Hepatocyte (in vitro differentiated cells): Measurements from ENCODE around the gene CATSPER3. TPM values are rescaled to one million over a fixed set of nuclear protein-coding genes. Genes with fewer than 3 reads are reported as not detected.
"Not testable (repeated sequence)": the region's sequence is repeated elsewhere in the genome, so short reads cannot be mapped to it uniquely, and the experiment has no call there.

Experiments used
- DNase-seq: peaks from one replicate; pipeline ENCODE4 v3.0.0-alpha.2; 2016; ENCODE audit warnings: low spot score
- H2AFZ ChIP-seq: fragments of 200-600 bp; sonication (generic); 2 replicates; pipeline ENCODE4 v1.6.0; 2016; ENCODE audit warnings: antibody characterized with exemption, mild to moderate bottlenecking
- H3K27ac ChIP-seq: fragments of 200-600 bp; sonication (generic); 2 replicates; pipeline ENCODE4 v1.5.1; 2016; ENCODE audit warnings: mild to moderate bottlenecking
- H3K27me3 ChIP-seq: fragments of 200-600 bp; sonication (generic); 2 replicates; pipeline ENCODE4 v1.6.1; 2016
- H3K36me3 ChIP-seq: fragments of 200-600 bp; sonication (generic); replicated peaks from 2 replicates; pipeline ENCODE4 v1.5.1; 2016; ENCODE audit warnings: low read depth; ENCODE audit not compliant: insufficient read depth
- H3K4me1 ChIP-seq: fragments of 200-600 bp; sonication (generic); 2 replicates; pipeline ENCODE4 v1.5.1; 2016; ENCODE audit warnings: mild to moderate bottlenecking, moderate library complexity; ENCODE audit not compliant: insufficient read depth
- H3K4me2 ChIP-seq: fragments of 200-600 bp; sonication (generic); 2 replicates; pipeline ENCODE4 v1.6.0; 2016
- H3K4me3 ChIP-seq: fragments of 200-600 bp; sonication (generic); 2 replicates; pipeline ENCODE4 v1.5.1; 2016; ENCODE audit warnings: mild to moderate bottlenecking
- H3K79me2 ChIP-seq: fragments of 200-600 bp; sonication (generic); 2 replicates; pipeline ENCODE4 v1.6.0; 2017; ENCODE audit warnings: mild to moderate bottlenecking
- H3K9me2 ChIP-seq: fragments of 200-600 bp; sonication (generic); replicated peaks from 2 replicates; pipeline ENCODE4 v1.6.0; 2017; ENCODE audit warnings: mild to moderate bottlenecking; ENCODE audit not compliant: insufficient read depth
- H3K9me3 ChIP-seq: fragments of 200-600 bp; sonication (generic); 2 replicates; pipeline ENCODE4 v1.5.1; 2016; ENCODE audit warnings: low read depth, mild to moderate bottlenecking
- H4K20me1 ChIP-seq: fragments of 200-600 bp; sonication (generic); 2 replicates; pipeline ENCODE4 v1.6.0; 2016; ENCODE audit warnings: mild to moderate bottlenecking; ENCODE audit not compliant: insufficient read depth, poor library complexity, severe bottlenecking
- EZH2 ChIP-seq: fragments of 200-600 bp; sonication (generic); IDR thresholded peaks from 2 replicates; pipeline ENCODE4 v1.6.1; 2016; ENCODE audit warnings: antibody characterized with exemption, mild to moderate bottlenecking, borderline replicate concordance
- EZH2phosphoT487 ChIP-seq: fragments of 200-600 bp; sonication (generic); IDR thresholded peaks from one replicate; pipeline ENCODE4 v1.6.1; 2018; ENCODE audit warnings: antibody characterized with exemption, mild to moderate bottlenecking, low read depth, moderate library complexity; ENCODE audit not compliant: unreplicated experiment, severe bottlenecking
- WGBS: methylation state at CpG from one replicate; pipeline ENCODE4 v1.1.6; 2016; ENCODE audit warnings: low lambda C conversion rate; ENCODE audit errors: missing lambda C conversion rate; 5-methylcytosine and 5-hydroxymethylcytosine counted together
- polyA plus RNA-seq: library from polyadenylated mRNA; unstranded; fragments of >200 nt; fragmentation: Nextera tagmentation; extraction: Ambion mirVana; gene quantifications from 2 replicates; pipeline ENCODE4 v1.2.1, GENCODE V29; 2016
- total RNA-seq: library from RNA; depleted of rRNA; stranded (reverse); fragments of >200 nt; gene quantifications from 2 replicates; pipeline ENCODE4 v1.2.3, GENCODE V29; 2014
- TF ChIP-seq, protein P1 (sequence below): fragments of 200-600 bp; sonication (generic); IDR thresholded peaks from 2 replicates; pipeline ENCODE4 v1.5.1; 2016; ENCODE audit warnings: antibody characterized with exemption, mild to moderate bottlenecking; ENCODE audit not compliant: poor library complexity

The CATSPER3 gene
- total and polyA plus RNA-seq, 2 experiments from 2014 or later, result 0.59 TPM; not detected in 1

DNA sequence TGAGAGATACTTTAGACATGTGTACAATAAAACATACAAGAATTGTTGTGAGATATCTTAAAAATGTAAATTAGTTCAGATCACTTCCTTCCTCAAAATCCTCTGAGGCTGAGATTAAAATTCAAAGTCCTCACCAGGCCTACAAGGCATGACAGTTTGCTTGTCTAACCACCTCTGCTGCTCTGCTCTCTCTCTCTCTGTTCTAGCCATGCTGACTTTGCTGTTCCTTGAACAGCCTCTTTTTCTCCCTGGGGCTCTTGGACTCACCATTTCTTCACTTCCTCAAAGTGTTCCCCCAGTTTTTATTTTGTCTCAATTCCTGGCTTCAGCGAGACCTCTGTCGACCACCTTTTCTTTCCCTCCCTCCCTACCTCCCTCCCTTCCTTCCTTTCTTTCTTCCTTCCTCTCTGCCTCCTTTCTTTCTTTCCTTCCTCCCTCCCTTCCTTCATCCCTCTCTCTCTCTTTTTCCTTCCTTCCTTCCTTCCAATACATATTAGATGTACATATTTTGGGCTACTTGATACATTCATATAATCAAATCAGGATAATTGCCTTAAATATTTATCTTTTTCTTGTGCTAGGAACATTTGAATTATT, 27.0 kb downstream of the CATSPER3 start:
- Histone ChIP-seq H3K4me3 (no peak overlapping the region), H3K9me3 (no peaks in the 10 kb centered on the region), H3K27ac (no peak overlapping the region), H3K36me3 (no peaks in the 10 kb centered on the region), H3K4me2 (no peak overlapping the region), H3K9me2 (no peaks in the 10 kb centered on the region), H3K4me1 (no peaks in the 10 kb centered on the region), H3K79me2 (no peaks in the 10 kb centered on the region), H3K27me3 (no peaks in the 10 kb centered on the region), H2AFZ (no peak overlapping the region), H4K20me1 (no peaks in the 10 kb centered on the region)
- WGBS, result 80% methylated on average over 2 of the region's 2 CpGs
- TF ChIP-seq EZH2phosphoT487, result no peak
- no peak for TF ChIP-seq EZH2
- no peak for DNase-seq

- H3K4me1 ChIP-seq, result no peaks in the 10 kb centered on the region
- TF ChIP-seq EZH2, result no peak
- TF ChIP-seq, protein P1, sequence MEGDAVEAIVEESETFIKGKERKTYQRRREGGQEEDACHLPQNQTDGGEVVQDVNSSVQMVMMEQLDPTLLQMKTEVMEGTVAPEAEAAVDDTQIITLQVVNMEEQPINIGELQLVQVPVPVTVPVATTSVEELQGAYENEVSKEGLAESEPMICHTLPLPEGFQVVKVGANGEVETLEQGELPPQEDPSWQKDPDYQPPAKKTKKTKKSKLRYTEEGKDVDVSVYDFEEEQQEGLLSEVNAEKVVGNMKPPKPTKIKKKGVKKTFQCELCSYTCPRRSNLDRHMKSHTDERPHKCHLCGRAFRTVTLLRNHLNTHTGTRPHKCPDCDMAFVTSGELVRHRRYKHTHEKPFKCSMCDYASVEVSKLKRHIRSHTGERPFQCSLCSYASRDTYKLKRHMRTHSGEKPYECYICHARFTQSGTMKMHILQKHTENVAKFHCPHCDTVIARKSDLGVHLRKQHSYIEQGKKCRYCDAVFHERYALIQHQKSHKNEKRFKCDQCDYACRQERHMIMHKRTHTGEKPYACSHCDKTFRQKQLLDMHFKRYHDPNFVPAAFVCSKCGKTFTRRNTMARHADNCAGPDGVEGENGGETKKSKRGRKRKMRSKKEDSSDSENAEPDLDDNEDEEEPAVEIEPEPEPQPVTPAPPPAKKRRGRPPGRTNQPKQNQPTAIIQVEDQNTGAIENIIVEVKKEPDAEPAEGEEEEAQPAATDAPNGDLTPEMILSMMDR, result no peak
- no peak for TF ChIP-seq EZH2phosphoT487
- no peaks in the 10 kb centered on the region for H3K79me2 ChIP-seq
- H3K4me2 ChIP-seq, result no peak overlapping the region
- no peaks in the 10 kb centered on the region for H3K36me3 ChIP-seq
- H4K20me1 ChIP-seq, result no peaks in the 10 kb centered on the region
- H3K9me3 ChIP-seq, result no peaks in the 10 kb centered on the region
- no peak overlapping the region for H3K4me3 ChIP-seq
- no peaks in the 10 kb centered on the region for H3K27me3 ChIP-seq
- H3K9me2 ChIP-seq, result no peaks in the 10 kb centered on the region
- DNase-seq, result no peak
- 89% methylated on average over 8 of the region's 8 CpGs for WGBS
- no peak overlapping the region for H3K27ac ChIP-seq
- H2AFZ ChIP-seq, result no peak overlapping the region
Observed at GRCh38 chr5:134995850-134996402, 28.2 kb downstream of the CATSPER3 start.

DNA sequence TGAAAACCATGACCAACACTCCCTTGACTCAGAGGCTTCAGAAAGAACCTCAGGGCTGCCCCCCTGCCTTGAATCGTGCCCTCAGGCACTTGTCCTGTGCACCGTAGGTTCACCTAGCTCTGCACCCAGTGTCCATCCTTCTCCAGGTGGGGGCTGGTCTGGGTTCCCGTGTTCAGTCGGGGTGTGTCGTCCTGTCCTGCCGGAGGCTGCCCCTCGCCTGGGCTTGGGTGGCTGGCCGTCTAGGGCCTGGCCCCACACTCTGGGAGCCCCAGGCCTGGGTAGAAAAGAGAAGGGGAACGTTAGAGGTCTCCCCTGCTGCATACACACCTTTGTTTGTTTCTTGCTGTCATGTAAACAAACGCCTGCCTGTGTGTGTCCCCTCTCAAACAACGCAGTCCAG, 29.3 kb downstream of the CATSPER3 start:
- H3K4me2 ChIP-seq, result no peak overlapping the region
- 69% methylated on average over 11 of the region's 11 CpGs for WGBS
- H2AFZ ChIP-seq, result no peak overlapping the region
- H3K79me2 ChIP-seq, result no peaks in the 10 kb centered on the region
- no peaks in the 10 kb centered on the region for H3K36me3 ChIP-seq
- no peaks in the 10 kb centered on the region for H4K20me1 ChIP-seq
- no peaks in the 10 kb centered on the region for H3K27me3 ChIP-seq
- no peak overlapping the region for H3K4me3 ChIP-seq
- no peak overlapping the region for H3K27ac ChIP-seq
- no peaks in the 10 kb centered on the region for H3K4me1 ChIP-seq
- H3K9me2 ChIP-seq, result no peaks in the 10 kb centered on the region
- TF ChIP-seq, protein P1, result no peak
- no peak for TF ChIP-seq EZH2phosphoT487
- no peak for TF ChIP-seq EZH2
- DNase-seq, result no peak
- H3K9me3 ChIP-seq, result no peaks in the 10 kb centered on the region

- not testable (repeated sequence) for H3K4me3 ChIP-seq, H3K4me2 ChIP-seq, DNase-seq, H3K4me1 ChIP-seq, H4K20me1 ChIP-seq, H3K79me2 ChIP-seq, H3K9me2 ChIP-seq, H3K36me3 ChIP-seq, H3K27me3 ChIP-seq, H3K27ac ChIP-seq, H2AFZ ChIP-seq, H3K9me3 ChIP-seq
- WGBS, result 95% methylated on average over 5 of the region's 5 CpGs
Observed at GRCh38 chr5:134998068-134998467, 30.4 kb downstream of the CATSPER3 start.
